ENCODE data around the gene PDCD6IP.
"Not testable (repeated sequence)": the region's sequence is repeated elsewhere in the genome, so short reads cannot be mapped to it uniquely, and the experiment has no call there.

Gene PDCD6IP

GRCh38 chr3:33795856-33796536 lies 2.4 kb upstream of the PDCD6IP start:
- no peak for DNase-seq

GRCh38 chr3:33798113-33798417 lies 365 bp upstream of the PDCD6IP start:
- no peak for DNase-seq

DNA sequence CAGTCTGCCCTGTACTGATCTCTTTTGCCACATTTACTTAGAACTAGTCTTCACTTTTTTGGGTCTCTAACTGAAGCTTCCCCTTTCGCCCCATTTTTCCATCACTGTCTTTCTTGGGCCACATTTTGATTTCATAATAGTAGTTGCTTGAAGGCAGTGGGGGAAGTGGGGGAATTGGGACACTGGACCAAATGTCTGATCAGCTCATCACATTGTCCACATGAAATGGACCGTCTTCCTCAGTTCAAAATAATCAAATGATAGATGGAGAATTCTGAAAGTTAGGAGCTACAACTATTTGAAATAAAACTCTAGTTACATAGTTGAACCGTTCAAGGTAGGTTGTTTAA lies 747 bp downstream of the PDCD6IP start:
- no peak for DNase-seq

GRCh38 chr3:33803252-33803651 lies 4.8 kb downstream of the PDCD6IP start:
- no peak for DNase-seq

- no peak for DNase-seq
These were observed 5.6 kb downstream of the PDCD6IP start for GRCh38 chr3:33803894-33804526.

- no peak for DNase-seq
These were observed 8.8 kb downstream of the PDCD6IP start for GRCh38 chr3:33807191-33807590.

GRCh38 chr3:33808559-33808958 lies 10.1 kb downstream of the PDCD6IP start:
- no peak for DNase-seq

- no peak for DNase-seq
These were observed 12.1 kb downstream of the PDCD6IP start for GRCh38 chr3:33810545-33810944.

DNA sequence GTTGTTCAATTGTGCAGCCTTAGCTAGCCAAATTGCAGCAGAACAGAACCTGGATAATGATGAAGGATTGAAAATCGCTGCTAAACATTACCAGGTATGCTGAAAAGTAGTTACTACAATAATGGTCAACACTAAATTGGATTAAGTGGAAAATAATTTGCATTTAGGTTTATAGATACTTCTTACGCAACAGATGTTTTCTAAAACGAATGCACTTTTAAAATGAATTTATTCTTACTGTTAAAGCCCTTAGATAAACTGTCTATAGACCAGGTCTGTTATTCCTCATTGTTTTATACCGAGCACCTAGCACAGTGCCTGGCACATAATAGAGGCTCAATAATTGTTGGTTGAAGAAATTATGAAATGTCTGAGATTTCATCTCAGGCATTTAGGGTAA lies 23.6 kb downstream of the PDCD6IP start:
- DNase-seq: no peak

- DNase-seq: no peak
These were observed 25.4 kb downstream of the PDCD6IP start for GRCh38 chr3:33823821-33824220.

GRCh38 chr3:33825111-33825510 lies 26.7 kb downstream of the PDCD6IP start:
- DNase-seq: no peak

- no peak for DNase-seq
These were observed 27.8 kb downstream of the PDCD6IP start for GRCh38 chr3:33826206-33826605.

GRCh38 chr3:33826688-33827087 lies 28.3 kb downstream of the PDCD6IP start:
- DNase-seq: no peak

- DNase-seq: no peak
These were observed 31.3 kb downstream of the PDCD6IP start for GRCh38 chr3:33829720-33830119.

DNA sequence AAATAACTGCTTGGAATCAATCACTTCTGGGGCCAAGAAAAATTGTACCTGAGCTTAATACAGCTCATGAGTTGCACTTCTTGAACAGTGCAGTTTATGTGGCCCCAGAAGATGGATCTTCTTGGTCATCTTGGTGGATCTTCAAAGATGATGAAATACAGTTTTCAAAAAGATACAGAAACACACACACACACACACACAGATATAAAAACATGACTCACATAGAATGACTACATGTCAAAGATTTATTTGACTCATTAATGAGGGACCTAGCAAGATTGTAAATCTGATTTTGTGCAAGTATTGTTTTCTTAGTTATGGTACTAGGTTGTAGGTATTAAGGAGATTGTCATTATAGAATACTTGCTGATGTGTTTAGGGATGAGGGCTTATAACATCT lies 32.6 kb downstream of the PDCD6IP start:
- DNase-seq: no peak

GRCh38 chr3:33833408-33834095 lies 35.1 kb downstream of the PDCD6IP start:
- no peak for DNase-seq

- DNase-seq: no peak
These were observed 35.6 kb downstream of the PDCD6IP start for GRCh38 chr3:33834096-33834453.

DNA sequence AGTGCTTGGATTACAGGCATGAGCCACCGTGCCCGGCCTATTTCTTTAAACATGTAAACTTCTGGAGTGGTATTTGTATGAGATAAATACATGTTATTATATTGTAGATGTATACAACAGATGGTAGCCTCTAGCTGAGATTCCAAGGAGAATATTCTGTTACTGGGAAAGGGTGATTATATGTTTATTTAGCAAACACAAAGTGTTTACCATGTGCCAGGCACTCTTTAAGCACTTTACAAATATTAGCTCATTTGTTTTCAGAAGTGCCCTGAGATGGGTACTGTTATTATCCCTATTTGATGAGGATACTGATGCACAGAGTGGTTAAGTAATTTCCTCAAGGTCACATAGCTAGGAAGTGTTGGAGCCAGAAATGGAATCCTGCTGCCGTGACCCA lies 38.8 kb downstream of the PDCD6IP start:
- DNase-seq: not testable (repeated sequence)

DNA sequence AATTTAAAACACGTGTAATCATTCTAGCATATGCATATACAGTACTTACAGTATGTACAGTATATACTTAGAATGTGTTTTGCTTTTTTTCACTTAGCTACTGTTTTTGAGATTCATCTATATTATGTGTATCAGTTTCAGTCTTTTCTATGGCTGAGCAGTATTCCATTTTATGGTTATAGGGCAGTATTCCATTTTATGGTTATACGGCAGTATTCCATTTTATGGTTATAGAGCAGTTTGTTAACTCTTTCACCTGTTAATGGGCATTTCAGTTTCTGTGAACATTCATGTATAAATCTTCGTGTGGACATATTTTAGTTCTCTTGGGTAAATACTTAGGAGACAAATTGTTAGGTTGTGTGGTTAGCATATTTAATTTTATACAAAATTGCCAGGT lies 40.9 kb downstream of the PDCD6IP start:
- no peak for DNase-seq

GRCh38 chr3:33840179-33840578 lies 41.7 kb downstream of the PDCD6IP start:
- DNase-seq: no peak

- DNase-seq: no peak
These were observed 50.4 kb downstream of the PDCD6IP start for GRCh38 chr3:33848624-33849347.

GRCh38 chr3:33850599-33850998 lies 52.2 kb downstream of the PDCD6IP start:
- DNase-seq: not testable (repeated sequence)

GRCh38 chr3:33855407-33855806 lies 57.0 kb downstream of the PDCD6IP start:
- not testable (repeated sequence) for DNase-seq

Measured in stimulated activated CD4-positive, alpha-beta T cell treated with anti-CD3 and anti-CD28 coated beads, Interleukin-4, amount 100 ng/mL, for 24 hours (primary cell).